K562 (cell line): Measurements from ENCODE around the gene SLC2A9.

Source experiments
- AFF4 ChIP-seq: sonication (generic); formaldehyde crosslinking; IDR thresholded peaks from 2 replicates; pipeline ENCODE4 v1.8.0; 2023; ENCODE audit warnings: mild to moderate bottlenecking, missing genetic modification reagents
- ATF2 ChIP-seq: sonication (generic); formaldehyde crosslinking; IDR thresholded peaks from 2 replicates; pipeline ENCODE4 v1.8.1; 2022; ENCODE audit warnings: missing genetic modification reagents
- CTCF ChIP-seq, 3 experiments: IDR thresholded peaks in 2 of 3; conservative IDR thresholded peaks in 1 of 3; 2 replicates each; pipeline ENCODE4 v1.5.1; 2011 to 2012; ENCODE audit warnings: low read length in 3 of 3, mild to moderate bottlenecking in 3 of 3, control low read depth in 2 of 3, improper control_type of control experiment in 1 of 3, inconsistent platforms in 1 of 3, low read depth in 1 of 3, mixed read lengths in 1 of 3, moderate library complexity in 1 of 3; ENCODE audit not compliant: insufficient read depth in 2 of 3
- NCOA1 ChIP-seq: fragments of 450-650 bp; IDR thresholded peaks from 2 replicates; pipeline ENCODE4 v1.6.1; 2016; ENCODE audit warnings: low read depth
- PHF20 ChIP-seq: fragments of 450-650 bp; IDR thresholded peaks from 2 replicates; pipeline ENCODE4 v1.6.1; 2018; ENCODE audit not compliant: partially characterized antibody
- RCOR1 ChIP-seq, 2 experiments: IDR thresholded peaks; 2 replicates each; pipeline ENCODE4 v1.6.1; 2012; ENCODE audit warnings: low read depth in 2 of 2, low read length in 2 of 2, borderline replicate concordance in 1 of 2, improper control_type of control experiment in 1 of 2
- RNF2 ChIP-seq: sonication (generic); IDR thresholded peaks from 2 replicates; pipeline ENCODE4 v1.6.1; 2016
- SIX5 ChIP-seq, 2 experiments: IDR thresholded peaks; 2 replicates each; pipeline ENCODE4 v1.6.1; 2011; ENCODE audit warnings: low read length in 2 of 2, borderline replicate concordance in 1 of 2, low read depth in 1 of 2, mild to moderate bottlenecking in 1 of 2, moderate library complexity in 1 of 2; ENCODE audit not compliant: insufficient read depth in 1 of 2
- ZFP1 ChIP-seq: fragments of 450-650 bp; formaldehyde crosslinking; IDR thresholded peaks from 2 replicates; pipeline ENCODE4 v1.4.0; 2020; ENCODE audit warnings: mild to moderate bottlenecking, mixed read lengths
- ZSCAN32 ChIP-seq: fragments of 450-650 bp; formaldehyde crosslinking; IDR thresholded peaks from 2 replicates; pipeline ENCODE4 v1.4.0; 2020; ENCODE audit warnings: mild to moderate bottlenecking, moderate library complexity

- TF ChIP-seq CTCF (IDR thresholded peaks at IDR 0.05 in 2 of 3, conservative IDR thresholded peaks at IDR 0.05 in 1 of 3; ENCODE audit: insufficient read depth in 2 of 3, low read depth in 1 of 3, low read length in 3 of 3) (no peak), RCOR1 (IDR thresholded peaks at IDR 0.05; ENCODE audit: borderline replicate concordance in 1 of 2, low read depth in 2 of 2, low read length in 2 of 2) (no peak), PHF20 (no peak), SIX5 (IDR thresholded peaks at IDR 0.05; ENCODE audit: borderline replicate concordance in 1 of 2, insufficient read depth in 1 of 2, low read depth in 1 of 2, low read length in 2 of 2) (no peak), RNF2 (no peak), NCOA1 (no peak), ZSCAN32 (CRISPR knock-in tag) (no peak), AFF4 (CRISPR knock-in tag) (no peak), ZFP1 (CRISPR knock-in tag) (no peak), ATF2 (no peak)
These were observed 40.4 kb downstream of the SLC2A9 start for GRCh38 chr4:9980898-9981297.
